ENCODE results near the gene DLGAP4.

Gene DLGAP4

DNA sequence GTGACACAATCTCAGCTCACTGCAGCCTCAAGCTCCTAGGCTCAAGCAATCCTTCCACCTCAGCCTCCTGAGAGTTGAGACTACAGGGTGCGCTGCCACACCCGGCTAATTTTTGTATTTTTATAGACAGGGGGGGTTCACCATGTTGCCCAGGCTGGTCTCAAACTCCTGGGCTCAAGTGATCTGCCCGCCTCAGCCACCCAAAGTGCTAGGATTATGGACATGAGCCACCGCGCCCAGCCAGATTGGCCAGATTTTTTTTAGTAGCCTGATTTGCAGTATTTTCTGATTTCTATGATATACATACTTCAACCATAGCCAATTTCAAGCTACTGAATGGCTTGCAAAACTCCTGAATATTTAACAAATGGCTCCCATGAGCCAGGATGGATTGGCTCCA is 21.4 kb upstream of the DLGAP4 start:
- no peaks in the 10 kb centered on the region for H3K9me3 Mint-ChIP-seq
- no peaks in the 10 kb centered on the region for H3K4me1 Mint-ChIP-seq
- H3K27me3 Mint-ChIP-seq: peaks cover 78% of the 10 kb centered on the region
- no peak overlapping the region for H3K27ac Mint-ChIP-seq (ENCODE audit: low read depth)
- DNase-seq (ENCODE audit: low spot score in 2 of 2) (no peak), ATAC-seq (replicated peaks; ENCODE audit: extremely low read depth, poor library complexity, severe bottlenecking) (no peak)
- H3K4me3 Mint-ChIP-seq: no peak overlapping the region
- peaks cover 2% of the 10 kb centered on the region for H3K36me3 Mint-ChIP-seq (ENCODE audit: insufficient read depth)

DNA sequence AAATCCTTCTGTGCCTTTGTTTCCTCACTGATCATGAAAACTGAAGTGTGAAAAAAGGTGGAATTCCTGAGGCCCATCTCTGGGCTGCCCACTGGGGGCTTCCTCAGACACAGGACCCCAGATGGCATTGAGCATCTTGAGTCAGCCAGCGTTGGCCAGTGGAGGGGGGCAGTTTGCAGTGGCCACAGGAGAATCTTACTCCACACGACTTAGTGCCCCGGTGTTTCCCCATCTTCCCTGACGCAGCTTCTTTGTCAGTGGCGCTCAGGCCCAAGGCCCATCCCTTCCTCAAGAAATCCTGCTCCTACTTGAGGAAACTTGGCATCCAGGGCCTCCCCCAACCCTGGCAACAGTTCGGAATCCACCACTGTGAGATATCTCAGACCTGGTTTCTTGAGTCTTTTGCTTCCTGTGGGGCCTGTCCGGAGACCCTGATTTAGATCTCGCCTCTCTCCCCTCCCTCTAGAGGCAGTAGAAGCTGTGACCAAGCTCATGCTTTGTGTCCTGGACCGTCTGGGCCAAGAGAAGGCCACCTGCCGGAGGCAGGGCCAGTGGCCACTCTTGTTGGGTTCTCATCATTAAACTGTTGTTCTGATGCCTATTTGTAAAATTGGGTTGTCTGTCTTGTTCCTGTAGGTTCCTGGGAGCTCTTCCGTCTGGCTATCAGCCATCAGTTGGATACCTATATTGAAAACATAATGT is 20.2 kb upstream of the DLGAP4 start:
- no peak overlapping the region for H3K27ac Mint-ChIP-seq (ENCODE audit: low read depth)
- no peaks in the 10 kb centered on the region for H3K4me1 Mint-ChIP-seq
- no peak for DNase-seq (ENCODE audit: low spot score in 2 of 2)
- H3K4me3 Mint-ChIP-seq: no peak overlapping the region
- no peaks in the 10 kb centered on the region for H3K9me3 Mint-ChIP-seq
- peaks cover 73% of the 10 kb centered on the region for H3K27me3 Mint-ChIP-seq
- no peak for ATAC-seq (replicated peaks; ENCODE audit: extremely low read depth, poor library complexity, severe bottlenecking)
- H3K36me3 Mint-ChIP-seq (ENCODE audit: insufficient read depth): peaks cover 2% of the 10 kb centered on the region

DNA sequence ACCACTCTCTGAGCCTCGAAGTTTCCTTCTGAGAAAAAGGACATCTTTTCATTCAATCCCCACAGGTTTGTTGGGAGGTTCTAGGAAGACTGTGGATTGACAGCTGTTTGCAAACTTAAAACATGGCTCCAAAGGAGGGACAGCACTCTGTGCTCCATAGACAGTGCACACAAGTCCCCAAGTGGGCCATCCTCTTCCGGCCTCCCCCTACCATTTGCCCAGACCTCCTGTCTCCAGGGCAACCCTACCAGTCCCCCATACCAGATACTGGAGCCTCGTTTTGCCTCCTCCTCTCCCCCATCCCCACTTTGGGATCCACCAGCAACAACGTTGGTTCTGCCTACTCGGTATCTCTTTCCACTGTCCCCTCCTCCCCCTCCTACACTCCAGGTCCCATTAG is 8.5 kb upstream of the DLGAP4 start:
- Mint-ChIP-seq H3K27me3 (peaks cover 77% of the 10 kb centered on the region), H3K27ac (ENCODE audit: low read depth) (no peak overlapping the region), H3K36me3 (ENCODE audit: insufficient read depth) (no peaks in the 10 kb centered on the region), H3K4me3 (no peak overlapping the region), H3K9me3 (no peaks in the 10 kb centered on the region), H3K4me1 (no peaks in the 10 kb centered on the region)
- DNase-seq (ENCODE audit: low spot score in 2 of 2) (no peak), ATAC-seq (replicated peaks; ENCODE audit: extremely low read depth, poor library complexity, severe bottlenecking) (no peak)

DNA sequence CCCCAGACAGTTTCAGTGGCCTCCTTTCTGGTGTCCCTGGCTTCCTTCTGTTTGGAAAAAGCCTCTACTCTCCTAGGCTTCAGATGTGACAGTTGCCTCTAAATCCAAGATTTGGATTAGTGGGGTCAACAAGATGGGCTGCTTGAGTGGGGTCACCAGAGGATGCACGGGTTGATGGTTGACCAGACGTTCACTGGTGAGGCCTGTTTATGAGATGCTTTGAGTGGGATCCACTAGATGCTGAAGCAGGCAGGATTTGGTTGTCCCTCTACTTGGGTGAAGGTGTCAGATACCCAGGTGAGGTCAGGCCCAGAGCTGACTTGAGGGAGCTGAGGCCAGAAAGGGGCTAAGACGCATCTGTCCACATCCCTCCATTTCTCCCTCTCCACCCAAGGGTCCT is 8.1 kb upstream of the DLGAP4 start:
- Mint-ChIP-seq H3K4me1 (no peaks in the 10 kb centered on the region), H3K9me3 (no peaks in the 10 kb centered on the region), H3K36me3 (ENCODE audit: insufficient read depth) (no peaks in the 10 kb centered on the region), H3K27me3 (peaks cover 80% of the 10 kb centered on the region), H3K27ac (ENCODE audit: low read depth) (no peak overlapping the region), H3K4me3 (no peak overlapping the region)
- ATAC-seq (replicated peaks; ENCODE audit: extremely low read depth, poor library complexity, severe bottlenecking) (no peak), DNase-seq (ENCODE audit: low spot score in 2 of 2) (no peak)

DNA sequence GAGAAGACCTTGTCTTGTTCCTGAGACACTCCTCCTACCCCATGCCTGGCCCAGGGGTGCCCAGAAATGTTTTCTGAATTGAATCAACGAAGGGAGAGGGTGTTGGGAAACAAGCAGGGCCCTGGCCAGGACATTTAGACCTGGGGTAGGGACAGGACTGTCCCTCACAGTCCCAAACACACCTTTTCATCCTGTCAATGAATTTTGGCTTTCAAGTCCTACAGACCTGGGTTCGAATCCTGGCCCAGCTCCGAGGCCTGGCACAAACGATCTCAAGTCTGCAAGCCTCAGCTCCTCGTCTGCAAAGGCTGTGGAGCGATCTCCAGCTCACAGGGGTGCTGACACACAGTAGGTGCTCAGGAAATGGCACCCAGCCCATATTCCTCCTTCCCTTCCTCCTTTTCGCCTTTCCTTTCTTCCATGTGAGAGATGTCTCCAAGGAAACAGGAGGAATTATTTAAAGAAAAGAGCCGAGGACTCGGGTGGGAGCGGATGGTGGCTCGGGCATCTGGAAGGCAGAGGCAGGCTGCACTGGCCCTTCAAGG is 7.3 kb upstream of the DLGAP4 start:
- no peak overlapping the region for H3K4me3 Mint-ChIP-seq
- no peaks in the 10 kb centered on the region for H3K9me3 Mint-ChIP-seq
- H3K27ac Mint-ChIP-seq (ENCODE audit: low read depth): no peak overlapping the region
- H3K27me3 Mint-ChIP-seq: peaks cover 88% of the 10 kb centered on the region
- H3K36me3 Mint-ChIP-seq (ENCODE audit: insufficient read depth): peaks cover 2% of the 10 kb centered on the region
- ATAC-seq (replicated peaks; ENCODE audit: extremely low read depth, poor library complexity, severe bottlenecking) (no peak), DNase-seq (ENCODE audit: low spot score in 2 of 2) (no peak)
- H3K4me1 Mint-ChIP-seq: no peaks in the 10 kb centered on the region

DNA sequence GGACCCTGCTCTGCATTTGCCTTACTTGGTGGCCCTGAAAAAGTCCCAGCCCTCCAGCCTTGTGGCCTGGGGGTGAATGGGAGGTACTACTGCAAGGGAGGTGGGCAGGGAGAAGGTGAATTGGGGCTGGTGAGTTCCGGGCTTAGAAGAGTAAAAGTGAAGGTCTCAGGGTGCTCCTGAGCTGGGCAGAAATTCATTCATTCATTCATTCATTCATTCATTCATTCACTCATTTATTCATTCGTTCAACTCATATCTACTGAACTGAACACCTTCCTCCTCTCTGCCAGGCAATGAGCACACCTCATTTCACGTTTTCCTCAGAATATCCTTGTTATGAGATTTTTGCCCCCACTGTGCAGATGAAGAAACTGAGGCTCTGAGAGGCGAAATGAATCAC is 6.7 kb upstream of the DLGAP4 start:
- no peak overlapping the region for H3K4me3 Mint-ChIP-seq
- peaks cover 2% of the 10 kb centered on the region for H3K36me3 Mint-ChIP-seq (ENCODE audit: insufficient read depth)
- no peaks in the 10 kb centered on the region for H3K9me3 Mint-ChIP-seq
- H3K27me3 Mint-ChIP-seq: peaks cover 94% of the 10 kb centered on the region
- no peaks in the 10 kb centered on the region for H3K4me1 Mint-ChIP-seq
- ATAC-seq (replicated peaks; ENCODE audit: extremely low read depth, poor library complexity, severe bottlenecking) (no peak), DNase-seq (ENCODE audit: low spot score in 2 of 2) (no peak)
- no peak overlapping the region for H3K27ac Mint-ChIP-seq (ENCODE audit: low read depth)

DNA sequence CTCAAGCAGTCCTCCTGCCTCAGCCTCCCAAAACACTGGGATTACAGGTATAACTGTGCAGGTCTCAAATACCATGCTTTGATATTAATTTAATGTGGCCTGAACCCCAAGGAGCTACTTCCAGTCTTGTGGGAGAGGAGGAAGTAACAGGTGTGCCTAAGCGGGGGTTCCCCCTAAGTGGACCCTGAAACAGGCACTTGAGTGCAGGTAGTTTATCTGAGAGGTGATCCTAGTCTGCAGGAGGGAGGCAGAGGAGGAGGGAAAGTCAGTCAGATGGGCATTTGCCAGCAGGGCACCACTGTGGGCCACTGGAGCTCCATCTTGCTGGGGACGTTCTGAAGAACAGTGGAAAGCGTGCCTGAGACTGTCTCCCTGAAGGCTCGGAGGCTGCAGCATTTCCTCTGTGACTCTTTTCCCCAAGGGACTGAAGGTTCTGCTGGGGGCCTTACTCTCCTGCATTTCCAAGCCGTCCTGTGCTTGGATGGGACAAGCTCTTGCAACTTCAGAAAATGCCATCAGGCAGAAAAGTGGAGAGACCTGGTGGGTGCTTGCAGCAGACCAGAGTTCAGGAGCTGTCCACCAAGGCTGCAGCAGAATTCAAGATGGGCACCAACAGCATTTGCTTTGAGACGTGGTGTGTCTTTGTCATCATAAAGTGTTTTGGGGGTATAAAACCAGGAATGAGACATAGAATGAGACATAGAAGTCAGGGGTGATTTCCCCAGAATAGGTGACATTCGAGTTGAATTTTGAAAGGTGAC is 4.6 kb upstream of the DLGAP4 start:
- Mint-ChIP-seq H3K4me1 (no peaks in the 10 kb centered on the region), H3K27ac (ENCODE audit: low read depth) (no peak overlapping the region), H3K36me3 (ENCODE audit: insufficient read depth) (peaks cover 2% of the 10 kb centered on the region), H3K4me3 (no peak overlapping the region), H3K27me3 (peaks cover 88% of the 10 kb centered on the region), H3K9me3 (no peaks in the 10 kb centered on the region)
- DNase-seq (ENCODE audit: low spot score in 2 of 2) (no peak), ATAC-seq (replicated peaks; ENCODE audit: extremely low read depth, poor library complexity, severe bottlenecking) (no peak)

DNA sequence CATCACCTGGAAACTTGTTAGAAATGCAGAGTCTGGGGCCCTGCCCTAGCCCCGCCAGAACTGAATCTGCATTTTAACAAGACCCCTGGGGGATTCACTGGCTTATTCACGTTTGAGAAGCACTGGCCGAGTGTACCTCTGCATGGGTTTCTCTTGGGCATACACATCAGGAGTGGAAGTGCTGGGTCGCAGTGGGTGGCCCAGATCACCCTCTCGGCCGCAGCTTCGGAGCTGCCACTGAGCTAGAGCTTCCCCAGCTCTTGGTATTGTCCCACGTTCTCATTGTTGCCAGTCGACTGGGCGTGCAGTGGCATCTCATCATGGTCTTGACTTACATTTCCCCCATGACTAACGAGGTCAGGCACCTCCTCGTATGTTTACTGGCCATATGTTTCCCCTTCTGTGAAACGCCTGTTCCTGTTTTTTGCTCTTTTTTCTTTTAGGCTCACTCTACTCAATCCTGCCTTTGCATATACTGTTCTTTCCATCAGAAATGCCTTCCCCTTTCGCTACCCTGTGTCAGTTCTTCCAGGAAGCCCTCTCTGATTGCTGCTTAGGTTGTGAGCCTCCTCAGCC is 3.0 kb upstream of the DLGAP4 start:
- DNase-seq (ENCODE audit: low spot score in 2 of 2): no peak
- Mint-ChIP-seq H3K9me3 (no peaks in the 10 kb centered on the region), H3K4me1 (no peaks in the 10 kb centered on the region), H3K27me3 (peaks cover 84% of the 10 kb centered on the region), H3K36me3 (ENCODE audit: insufficient read depth) (peaks cover 2% of the 10 kb centered on the region), H3K4me3 (no peak overlapping the region), H3K27ac (ENCODE audit: low read depth) (no peak overlapping the region)
- ATAC-seq (replicated peaks; ENCODE audit: extremely low read depth, poor library complexity, severe bottlenecking): no peak

DNA sequence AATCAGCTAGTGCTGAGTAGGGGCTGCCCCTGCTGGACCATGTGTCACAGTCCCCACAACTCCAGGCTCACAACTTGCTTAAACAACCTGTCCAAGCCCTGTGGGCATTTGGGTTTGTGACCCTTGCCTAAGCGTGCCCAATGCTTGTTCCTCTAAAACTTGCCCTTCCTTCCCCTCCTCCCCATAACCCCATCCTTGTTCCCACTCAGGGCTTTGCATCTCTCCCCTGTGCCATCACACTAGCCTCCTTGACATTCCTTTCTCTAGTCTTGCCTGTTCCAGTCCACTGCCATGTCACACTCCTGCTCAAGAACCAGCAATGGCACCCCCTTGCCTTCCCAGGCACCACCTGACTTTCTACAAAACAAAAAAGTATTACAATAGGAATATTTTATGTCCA is 2.3 kb upstream of the DLGAP4 start:
- Mint-ChIP-seq H3K4me1 (no peaks in the 10 kb centered on the region), H3K36me3 (ENCODE audit: insufficient read depth) (peaks cover 2% of the 10 kb centered on the region), H3K9me3 (no peaks in the 10 kb centered on the region), H3K4me3 (no peak overlapping the region), H3K27me3 (peaks cover 84% of the 10 kb centered on the region), H3K27ac (ENCODE audit: low read depth) (no peak overlapping the region)
- DNase-seq (ENCODE audit: low spot score in 2 of 2) (no peak), ATAC-seq (replicated peaks; ENCODE audit: extremely low read depth, poor library complexity, severe bottlenecking) (no peak)

DNA sequence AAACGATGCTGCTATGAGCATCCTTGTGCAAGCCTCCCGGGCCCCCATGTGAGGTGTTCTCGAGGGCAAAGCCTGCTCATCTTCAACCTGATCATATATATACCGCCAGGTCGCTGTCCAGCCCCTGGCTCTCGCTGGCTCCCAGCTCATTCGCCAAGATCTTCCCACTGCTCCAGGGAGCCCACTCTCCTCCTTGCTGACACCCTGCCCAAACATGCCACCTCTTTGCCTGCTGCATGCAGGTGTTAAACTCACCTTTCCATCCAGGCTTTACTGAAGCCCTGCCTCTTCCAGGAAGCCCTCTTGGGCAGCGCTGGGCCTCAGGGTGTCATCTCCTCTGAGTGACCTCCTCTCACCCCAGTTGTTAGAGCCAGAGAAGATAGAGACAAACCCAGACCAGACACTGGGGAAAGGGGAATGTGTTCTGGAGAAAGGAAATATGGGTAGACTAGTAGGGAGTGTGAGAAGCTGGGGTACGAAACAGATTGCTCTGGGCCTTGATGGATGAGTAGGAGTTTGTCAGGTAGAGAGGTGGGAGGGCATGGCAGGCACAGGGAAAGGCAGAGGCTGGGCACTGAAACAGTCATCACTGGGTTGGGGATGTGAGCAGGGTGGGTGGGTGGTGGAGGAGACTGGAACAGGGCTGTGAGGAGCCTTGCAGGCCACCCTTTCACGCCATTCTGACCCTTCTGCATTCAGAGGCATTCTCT is 1.2 kb upstream of the DLGAP4 start:
- Mint-ChIP-seq H3K36me3 (ENCODE audit: insufficient read depth) (peaks cover 2% of the 10 kb centered on the region), H3K9me3 (no peaks in the 10 kb centered on the region), H3K27ac (ENCODE audit: low read depth) (no peak overlapping the region), H3K4me3 (peak overlapping the region; percentile 45), H3K4me1 (no peaks in the 10 kb centered on the region), H3K27me3 (peaks cover 84% of the 10 kb centered on the region)
- ATAC-seq (replicated peaks; ENCODE audit: extremely low read depth, poor library complexity, severe bottlenecking) (no peak), DNase-seq (ENCODE audit: low spot score in 2 of 2) (no peak)

DNA sequence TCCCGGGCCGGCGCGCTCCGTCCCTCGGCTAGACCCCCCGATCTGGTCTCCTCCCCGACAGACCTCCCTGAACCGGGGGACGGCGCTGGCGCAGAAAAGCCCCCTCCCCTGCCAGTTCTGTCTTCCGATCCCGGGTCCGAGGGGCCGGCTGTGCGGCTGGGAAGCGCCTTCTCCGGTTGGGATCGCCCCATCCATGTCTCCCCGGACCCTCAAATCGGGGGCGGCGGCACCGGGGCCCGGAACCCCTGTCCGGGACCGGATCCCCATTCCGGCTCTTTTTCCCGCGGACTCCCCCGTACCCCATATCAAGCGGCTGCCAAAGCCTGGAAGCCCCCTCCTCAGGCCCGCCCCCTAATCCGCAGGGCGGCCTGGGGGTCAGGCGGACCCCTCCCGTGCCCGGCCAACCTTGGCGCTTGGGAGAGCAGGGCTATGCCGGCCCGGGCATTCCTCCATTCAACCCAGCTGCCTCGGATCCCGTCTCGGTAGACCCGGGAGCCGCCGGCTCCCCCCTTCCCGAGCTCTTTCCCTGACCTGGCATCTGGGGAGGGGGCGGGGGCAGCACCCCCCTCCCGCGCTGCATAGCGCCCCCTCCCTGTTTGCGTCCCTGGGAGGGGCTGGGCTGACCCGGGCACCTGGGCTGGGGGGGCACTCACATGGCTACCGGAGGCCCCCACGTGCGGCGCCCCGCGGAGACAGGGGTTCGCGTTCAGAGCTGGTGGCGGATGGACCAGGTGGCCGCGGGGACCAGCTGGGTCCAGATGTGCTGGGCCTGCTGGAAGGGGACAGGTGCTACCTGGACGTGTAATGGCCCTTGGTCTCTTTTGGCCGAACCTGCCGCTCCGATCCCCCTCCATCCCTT is 643 bp downstream of the DLGAP4 start:
- peaks cover 86% of the 10 kb centered on the region for H3K27me3 Mint-ChIP-seq
- H3K4me3 Mint-ChIP-seq: peak overlapping the region; percentile 44
- no peak overlapping the region for H3K27ac Mint-ChIP-seq (ENCODE audit: low read depth)
- H3K36me3 Mint-ChIP-seq (ENCODE audit: insufficient read depth): peaks cover 2% of the 10 kb centered on the region
- ATAC-seq (replicated peaks; ENCODE audit: extremely low read depth, poor library complexity, severe bottlenecking) (no peak), DNase-seq (ENCODE audit: low spot score in 2 of 2) (no peak)
- no peaks in the 10 kb centered on the region for H3K9me3 Mint-ChIP-seq
- no peaks in the 10 kb centered on the region for H3K4me1 Mint-ChIP-seq
